HG02840 (cell line): ENCODE measurements around the gene GRB2.
A peak's percentile ranks its signal among the peaks of the same experiment; 100 is the strongest.
"Not testable (repeated sequence)": the region's sequence is repeated elsewhere in the genome, so short reads cannot be mapped to it uniquely, and the experiment has no call there.

Experiments used
- ATAC-seq: cut with Tn5 transposase; IDR thresholded peaks from one replicate; pipeline ENCODE4 v1.9.1; 2021; ENCODE audit warnings: mild to moderate bottlenecking, moderate library complexity, moderate number of reproducible peaks; ENCODE audit not compliant: unreplicated experiment, low FRiP score

The GRB2 gene

GRCh38 chr17:75405365-75406221 lies at the start of gene GRB2:
TSS of gene GRB2 (minus strand) at chr17:75405678. CDS start at chr17:75393628, 12,050 bp downstream.
- ATAC-seq = peak; percentile 89

- ATAC-seq = not testable (repeated sequence)
These were observed 49.2 kb upstream of the GRB2 start for GRCh38 chr17:75454672-75455071.

- no peak for ATAC-seq
These were observed 48.7 kb upstream of the GRB2 start for GRCh38 chr17:75454193-75454592.

GRCh38 chr17:75450270-75450669 lies 44.8 kb upstream of the GRB2 start:
- no peak for ATAC-seq

- no peak for ATAC-seq
These were observed 42.7 kb upstream of the GRB2 start for GRCh38 chr17:75447951-75448856.

- not testable (repeated sequence) for ATAC-seq
These were observed 40.4 kb upstream of the GRB2 start for GRCh38 chr17:75445896-75446295.

GRCh38 chr17:75445296-75445695 lies 39.8 kb upstream of the GRB2 start:
- ATAC-seq = no peak

- ATAC-seq = no peak
These were observed 37.0 kb upstream of the GRB2 start for GRCh38 chr17:75442168-75443103.

- no peak for ATAC-seq
These were observed 35.4 kb upstream of the GRB2 start for GRCh38 chr17:75440738-75441448.

- ATAC-seq = no peak
These were observed 33.8 kb upstream of the GRB2 start for GRCh38 chr17:75439287-75439686.

GRCh38 chr17:75437404-75437803 lies 31.9 kb upstream of the GRB2 start:
- not testable (repeated sequence) for ATAC-seq

GRCh38 chr17:75434433-75434832 lies 29.0 kb upstream of the GRB2 start:
- ATAC-seq = not testable (repeated sequence)

GRCh38 chr17:75433218-75433783 lies 27.8 kb upstream of the GRB2 start:
- ATAC-seq = no peak

GRCh38 chr17:75430159-75430974 lies 24.9 kb upstream of the GRB2 start:
- no peak for ATAC-seq

- ATAC-seq = no peak
These were observed 23.3 kb upstream of the GRB2 start for GRCh38 chr17:75428543-75429469.

- ATAC-seq = no peak
These were observed 13.1 kb upstream of the GRB2 start for GRCh38 chr17:75418531-75418930.

- no peak for ATAC-seq
These were observed 11.6 kb upstream of the GRB2 start for GRCh38 chr17:75417054-75417580.
